HEK293 (cell line): ENCODE data around the gene KCNV2.

Experiments used
- CTCF ChIA-PET: fragments of 350-600 bp; formaldehyde crosslinking; extraction: SDS; loops from one replicate; lab custom pipeline; 2021; ENCODE audit warnings: antibody characterized with exemption; lab: Yijun Ruan, JAX
- POLR2A ChIA-PET: fragments of 300-600 bp; formaldehyde crosslinking; extraction: SDS; loops from one replicate; lab custom pipeline; 2020; ENCODE audit warnings: antibody characterized with exemption, inconsistent platforms; lab: Yijun Ruan, JAX
- H3K27ac ChIP-seq: fragments of 200-500 bp; sonication (Bioruptor generic); 2 replicates; pipeline ENCODE4 v1.5.1; 2014; ENCODE audit warnings: low read depth, low read length, control low read depth, inconsistent platforms; ENCODE audit errors: extremely low read depth
- H3K36me3 ChIP-seq, 2 experiments: fragments of 200-500 bp in 1 of 2; sonication (Bioruptor generic) in 1 of 2; 1 replicate in 1 of 2; 2 replicates in 1 of 2; pipeline ENCODE4 v1.5.1; 2014 to 2017; ENCODE audit warnings: inconsistent platforms in 2 of 2, low read length in 2 of 2; ENCODE audit not compliant: control insufficient read depth in 2 of 2, insufficient read depth in 1 of 2
- H3K4me1 ChIP-seq: fragments of 200-500 bp; sonication (Bioruptor generic); 2 replicates; pipeline ENCODE4 v1.5.1; 2014; ENCODE audit warnings: mild to moderate bottlenecking, low read length, inconsistent platforms; ENCODE audit not compliant: control insufficient read depth, insufficient read depth
- H3K4me3 ChIP-seq: 2 replicates; pipeline ENCODE4 v1.5.1; 2011; ENCODE audit warnings: low read depth, mild to moderate bottlenecking, control low read depth, low read length, moderate library complexity
- H3K9me3 ChIP-seq: fragments of 200-500 bp; sonication (Bioruptor generic); 2 replicates; pipeline ENCODE4 v1.5.1; 2014; ENCODE audit warnings: low read depth, low read length, inconsistent platforms; ENCODE audit not compliant: control insufficient read depth, insufficient read depth
- EGR2 ChIP-seq: fragments of 450-650 bp; formaldehyde crosslinking; IDR thresholded peaks from 2 replicates; pipeline ENCODE4 v1.5.1; 2016; ENCODE audit warnings: low read depth, missing biosample characterization, missing genetic modification characterization
- ELK4 ChIP-seq: IDR thresholded peaks from 2 replicates; pipeline ENCODE4 v1.6.1; 2011; ENCODE audit warnings: mild to moderate bottlenecking, low read depth, low read length, borderline replicate concordance
- MYNN ChIP-seq: fragments of 450-650 bp; formaldehyde crosslinking; IDR thresholded peaks from 2 replicates; pipeline ENCODE4 v1.5.1; 2016; ENCODE audit warnings: missing biosample characterization, missing genetic modification characterization, borderline replicate concordance
- REPIN1 ChIP-seq: fragments of 450-650 bp; formaldehyde crosslinking; IDR thresholded peaks from 2 replicates; pipeline ENCODE4 v1.5.1; 2017; ENCODE audit warnings: missing biosample characterization, missing genetic modification characterization, low read depth
- TCF7L2 ChIP-seq: IDR thresholded peaks from 2 replicates; pipeline ENCODE4 v1.6.1; 2011; ENCODE audit warnings: low read depth, mild to moderate bottlenecking, inconsistent platforms, low read length, moderate library complexity, borderline replicate concordance
- ZBTB20 ChIP-seq: fragments of 450-650 bp; formaldehyde crosslinking; IDR thresholded peaks from 2 replicates; pipeline ENCODE4 v1.5.1; 2016; ENCODE audit warnings: missing biosample characterization, missing genetic modification characterization
- ZBTB21 ChIP-seq: fragments of 450-650 bp; formaldehyde crosslinking; IDR thresholded peaks from 2 replicates; pipeline ENCODE4 v1.5.1; 2017; ENCODE audit warnings: missing biosample characterization, missing genetic modification characterization
- ZNF132 ChIP-seq: fragments of 450-650 bp; formaldehyde crosslinking; IDR thresholded peaks from 2 replicates; pipeline ENCODE4 v1.5.1; 2017; ENCODE audit warnings: missing biosample characterization, missing genetic modification characterization, borderline replicate concordance
- ZNF214 ChIP-seq: fragments of 450-650 bp; formaldehyde crosslinking; IDR thresholded peaks from 2 replicates; pipeline ENCODE4 v1.5.1; 2017; ENCODE audit warnings: missing biosample characterization, mild to moderate bottlenecking, missing genetic modification characterization, borderline replicate concordance
- ZNF239 ChIP-seq: fragments of 450-650 bp; formaldehyde crosslinking; IDR thresholded peaks from 2 replicates; pipeline ENCODE4 v1.5.1; 2016; ENCODE audit warnings: missing biosample characterization, missing genetic modification characterization
- ZNF473 ChIP-seq: fragments of 450-650 bp; formaldehyde crosslinking; IDR thresholded peaks from 2 replicates; pipeline ENCODE4 v1.5.1; 2017; ENCODE audit warnings: missing biosample characterization, missing genetic modification characterization
- ZNF510 ChIP-seq: fragments of 450-650 bp; formaldehyde crosslinking; IDR thresholded peaks from 2 replicates; pipeline ENCODE4 v1.5.1; 2018; ENCODE audit warnings: mild to moderate bottlenecking, missing genetic modification characterization, missing biosample characterization; ENCODE audit not compliant: insufficient replicate concordance
- ZNF529 ChIP-seq: fragments of 450-650 bp; formaldehyde crosslinking; IDR thresholded peaks from 2 replicates; pipeline ENCODE4 v1.5.1; 2017; ENCODE audit warnings: missing genetic modification characterization, missing biosample characterization; ENCODE audit not compliant: insufficient replicate concordance
- ZNF530 ChIP-seq: fragments of 450-650 bp; formaldehyde crosslinking; IDR thresholded peaks from 2 replicates; pipeline ENCODE4 v1.5.1; 2016; ENCODE audit warnings: low read depth, missing biosample characterization, missing genetic modification characterization
- ZNF558 ChIP-seq: fragments of 450-650 bp; formaldehyde crosslinking; IDR thresholded peaks from 2 replicates; pipeline ENCODE4 v1.5.1; 2016; ENCODE audit warnings: missing biosample characterization, missing genetic modification characterization
- ZNF629 ChIP-seq: fragments of 450-650 bp; formaldehyde crosslinking; IDR thresholded peaks from 2 replicates; pipeline ENCODE4 v1.5.1; 2017; ENCODE audit warnings: missing biosample characterization, missing genetic modification characterization
- ZNF701 ChIP-seq: fragments of 450-650 bp; formaldehyde crosslinking; IDR thresholded peaks from 2 replicates; pipeline ENCODE4 v1.5.1; 2016; ENCODE audit warnings: missing biosample characterization, missing genetic modification characterization
- ZNF791 ChIP-seq: fragments of 450-650 bp; formaldehyde crosslinking; IDR thresholded peaks from 2 replicates; pipeline ENCODE4 v1.5.1; 2016; ENCODE audit warnings: missing biosample characterization, missing genetic modification characterization
- ZNF837 ChIP-seq: fragments of 450-650 bp; formaldehyde crosslinking; IDR thresholded peaks from 2 replicates; pipeline ENCODE4 v1.5.1; 2016; ENCODE audit warnings: missing biosample characterization, missing genetic modification characterization
- TF ChIP-seq, protein P1 (sequence below): fragments of 450-650 bp; formaldehyde crosslinking; IDR thresholded peaks from 2 replicates; pipeline ENCODE4 v1.5.1; 2016; ENCODE audit warnings: missing biosample characterization, missing genetic modification characterization, low read depth
- TF ChIP-seq, protein P2 (sequence below): fragments of 450-650 bp; formaldehyde crosslinking; IDR thresholded peaks from 2 replicates; pipeline ENCODE4 v1.5.1; 2016; ENCODE audit warnings: missing biosample characterization, missing genetic modification characterization, borderline replicate concordance
- TF ChIP-seq, protein P3 (sequence below): fragments of 450-650 bp; formaldehyde crosslinking; IDR thresholded peaks from 2 replicates; pipeline ENCODE4 v1.5.1; 2016; ENCODE audit warnings: missing biosample characterization, missing genetic modification characterization, borderline replicate concordance

The KCNV2 gene

DNA sequence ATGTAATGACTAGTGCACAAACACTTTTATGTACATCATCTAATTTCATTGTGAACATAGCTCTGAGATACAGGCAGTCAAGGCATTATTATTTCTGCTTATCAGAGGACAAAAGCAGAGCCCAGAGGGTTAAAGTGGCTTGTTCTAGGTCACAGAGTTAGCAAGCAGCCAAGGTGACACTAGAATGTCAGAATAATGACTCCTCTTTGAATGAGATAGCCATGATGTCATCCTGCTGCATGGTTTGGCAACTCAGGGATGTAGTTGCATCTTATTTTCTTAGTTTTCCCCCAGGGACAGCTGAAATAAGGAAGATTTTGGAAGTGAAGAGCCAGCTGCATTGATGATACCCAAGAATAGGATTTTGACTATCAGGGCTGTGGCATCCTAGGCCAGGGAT, 54.4 kb downstream of the KCNV2 start:
- ChIA-PET CTCF (no interaction called here), POLR2A (interaction anchor here (1.0 kb wide), 1 partner anchor 38 kb away, joined by 3 read pairs; no protein-coding TSS in a partner anchor)
- peaks cover 7% of the 10 kb centered on the region for H3K4me1 ChIP-seq
- H3K9me3 ChIP-seq = no peaks in the 10 kb centered on the region
- H3K4me3 ChIP-seq = no peak overlapping the region
- TF ChIP-seq ZNF530 (tag by site-specific recombination) = no peak
- no peak for TF ChIP-seq ZNF239
- TF ChIP-seq ZBTB21 (tag by site-specific recombination) = peak; percentile 74
- no peak for TF ChIP-seq ZNF132 (tag by site-specific recombination)
- TF ChIP-seq ZNF529 (tag by site-specific recombination) = no peak
- TF ChIP-seq, protein P1, sequence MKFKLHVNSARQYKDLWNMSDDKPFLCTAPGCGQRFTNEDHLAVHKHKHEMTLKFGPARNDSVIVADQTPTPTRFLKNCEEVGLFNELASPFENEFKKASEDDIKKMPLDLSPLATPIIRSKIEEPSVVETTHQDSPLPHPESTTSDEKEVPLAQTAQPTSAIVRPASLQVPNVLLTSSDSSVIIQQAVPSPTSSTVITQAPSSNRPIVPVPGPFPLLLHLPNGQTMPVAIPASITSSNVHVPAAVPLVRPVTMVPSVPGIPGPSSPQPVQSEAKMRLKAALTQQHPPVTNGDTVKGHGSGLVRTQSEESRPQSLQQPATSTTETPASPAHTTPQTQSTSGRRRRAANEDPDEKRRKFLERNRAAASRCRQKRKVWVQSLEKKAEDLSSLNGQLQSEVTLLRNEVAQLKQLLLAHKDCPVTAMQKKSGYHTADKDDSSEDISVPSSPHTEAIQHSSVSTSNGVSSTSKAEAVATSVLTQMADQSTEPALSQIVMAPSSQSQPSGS (tag by site-specific recombination) = peak; percentile 86
- TF ChIP-seq, protein P2, sequence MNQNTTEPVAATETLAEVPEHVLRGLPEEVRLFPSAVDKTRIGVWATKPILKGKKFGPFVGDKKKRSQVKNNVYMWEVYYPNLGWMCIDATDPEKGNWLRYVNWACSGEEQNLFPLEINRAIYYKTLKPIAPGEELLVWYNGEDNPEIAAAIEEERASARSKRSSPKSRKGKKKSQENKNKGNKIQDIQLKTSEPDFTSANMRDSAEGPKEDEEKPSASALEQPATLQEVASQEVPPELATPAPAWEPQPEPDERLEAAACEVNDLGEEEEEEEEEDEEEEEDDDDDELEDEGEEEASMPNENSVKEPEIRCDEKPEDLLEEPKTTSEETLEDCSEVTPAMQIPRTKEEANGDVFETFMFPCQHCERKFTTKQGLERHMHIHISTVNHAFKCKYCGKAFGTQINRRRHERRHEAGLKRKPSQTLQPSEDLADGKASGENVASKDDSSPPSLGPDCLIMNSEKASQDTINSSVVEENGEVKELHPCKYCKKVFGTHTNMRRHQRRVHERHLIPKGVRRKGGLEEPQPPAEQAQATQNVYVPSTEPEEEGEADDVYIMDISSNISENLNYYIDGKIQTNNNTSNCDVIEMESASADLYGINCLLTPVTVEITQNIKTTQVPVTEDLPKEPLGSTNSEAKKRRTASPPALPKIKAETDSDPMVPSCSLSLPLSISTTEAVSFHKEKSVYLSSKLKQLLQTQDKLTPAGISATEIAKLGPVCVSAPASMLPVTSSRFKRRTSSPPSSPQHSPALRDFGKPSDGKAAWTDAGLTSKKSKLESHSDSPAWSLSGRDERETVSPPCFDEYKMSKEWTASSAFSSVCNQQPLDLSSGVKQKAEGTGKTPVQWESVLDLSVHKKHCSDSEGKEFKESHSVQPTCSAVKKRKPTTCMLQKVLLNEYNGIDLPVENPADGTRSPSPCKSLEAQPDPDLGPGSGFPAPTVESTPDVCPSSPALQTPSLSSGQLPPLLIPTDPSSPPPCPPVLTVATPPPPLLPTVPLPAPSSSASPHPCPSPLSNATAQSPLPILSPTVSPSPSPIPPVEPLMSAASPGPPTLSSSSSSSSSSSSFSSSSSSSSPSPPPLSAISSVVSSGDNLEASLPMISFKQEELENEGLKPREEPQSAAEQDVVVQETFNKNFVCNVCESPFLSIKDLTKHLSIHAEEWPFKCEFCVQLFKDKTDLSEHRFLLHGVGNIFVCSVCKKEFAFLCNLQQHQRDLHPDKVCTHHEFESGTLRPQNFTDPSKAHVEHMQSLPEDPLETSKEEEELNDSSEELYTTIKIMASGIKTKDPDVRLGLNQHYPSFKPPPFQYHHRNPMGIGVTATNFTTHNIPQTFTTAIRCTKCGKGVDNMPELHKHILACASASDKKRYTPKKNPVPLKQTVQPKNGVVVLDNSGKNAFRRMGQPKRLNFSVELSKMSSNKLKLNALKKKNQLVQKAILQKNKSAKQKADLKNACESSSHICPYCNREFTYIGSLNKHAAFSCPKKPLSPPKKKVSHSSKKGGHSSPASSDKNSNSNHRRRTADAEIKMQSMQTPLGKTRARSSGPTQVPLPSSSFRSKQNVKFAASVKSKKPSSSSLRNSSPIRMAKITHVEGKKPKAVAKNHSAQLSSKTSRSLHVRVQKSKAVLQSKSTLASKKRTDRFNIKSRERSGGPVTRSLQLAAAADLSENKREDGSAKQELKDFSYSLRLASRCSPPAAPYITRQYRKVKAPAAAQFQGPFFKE (tag by site-specific recombination) = no peak
- no peak for TF ChIP-seq ELK4
- TF ChIP-seq ZNF701 (tag by site-specific recombination) = no peak
- no peak for TF ChIP-seq ZNF791 (tag by site-specific recombination)
- TF ChIP-seq EGR2 (tag by site-specific recombination) = no peak
- TF ChIP-seq MYNN (tag by site-specific recombination) = no peak
- peak; percentile 83 for TF ChIP-seq ZNF629 (tag by site-specific recombination)
- no peak for TF ChIP-seq REPIN1 (tag by site-specific recombination)
- TF ChIP-seq ZNF214 (tag by site-specific recombination) = no peak
- no peak for TF ChIP-seq ZNF473 (tag by site-specific recombination)
- no peak for TF ChIP-seq ZNF558 (tag by site-specific recombination)
- TF ChIP-seq, protein P3, sequence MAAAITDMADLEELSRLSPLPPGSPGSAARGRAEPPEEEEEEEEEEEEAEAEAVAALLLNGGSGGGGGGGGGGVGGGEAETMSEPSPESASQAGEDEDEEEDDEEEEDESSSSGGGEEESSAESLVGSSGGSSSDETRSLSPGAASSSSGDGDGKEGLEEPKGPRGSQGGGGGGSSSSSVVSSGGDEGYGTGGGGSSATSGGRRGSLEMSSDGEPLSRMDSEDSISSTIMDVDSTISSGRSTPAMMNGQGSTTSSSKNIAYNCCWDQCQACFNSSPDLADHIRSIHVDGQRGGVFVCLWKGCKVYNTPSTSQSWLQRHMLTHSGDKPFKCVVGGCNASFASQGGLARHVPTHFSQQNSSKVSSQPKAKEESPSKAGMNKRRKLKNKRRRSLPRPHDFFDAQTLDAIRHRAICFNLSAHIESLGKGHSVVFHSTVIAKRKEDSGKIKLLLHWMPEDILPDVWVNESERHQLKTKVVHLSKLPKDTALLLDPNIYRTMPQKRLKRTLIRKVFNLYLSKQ (tag by site-specific recombination) = no peak
- TF ChIP-seq ZBTB20 = no peak
- TF ChIP-seq TCF7L2 = no peak
- no peak for TF ChIP-seq ZNF837 (tag by site-specific recombination)
- no peak for TF ChIP-seq ZNF510 (tag by site-specific recombination)
- H3K36me3 ChIP-seq = peaks cover under 1 to 28% of the 10 kb centered on the region in 2 experiments; a peak in 2 of 3 replicates
- H3K27ac ChIP-seq = peak overlapping the region; percentile 29; the same call in 1 of the 2 replicates
